Activated naive CD4-positive, alpha-beta T cell treated with anti-CD3 and anti-CD28 coated beads for 36 hours (primary cell): ENCODE measurements around the gene VCPKMT. TPM values are rescaled to one million over a fixed set of nuclear protein-coding genes. Genes with fewer than 3 reads are reported as not detected.
A peak's percentile ranks its signal among the peaks of the same experiment; 100 is the strongest.

ENCODE experiments used
- CTCF ChIA-PET: fragments of 350-600 bp; sonication (Branson Sonifier 250); formaldehyde crosslinking; loops from one replicate; lab custom pipeline; 2021; ENCODE audit warnings: antibody characterized with exemption; lab: Charles Lee
- DNase-seq: peaks from one replicate; pipeline ENCODE4 v3.0.0-alpha.2; 2020
- H3K27ac Mint-ChIP-seq: one replicate; pipeline ENCODE4 v1.8.0; 2021; ENCODE audit warnings: mild to moderate bottlenecking, mixed read lengths
- H3K27me3 Mint-ChIP-seq: one replicate; pipeline ENCODE4 v1.8.0; 2021; ENCODE audit warnings: low read depth, mixed read lengths
- H3K36me3 Mint-ChIP-seq: one replicate; pipeline ENCODE4 v1.8.0; 2021; ENCODE audit warnings: low read depth, mixed read lengths
- H3K4me1 Mint-ChIP-seq: one replicate; pipeline ENCODE4 v1.8.0; 2021; ENCODE audit warnings: low read depth, mixed read lengths
- H3K4me3 Mint-ChIP-seq: one replicate; pipeline ENCODE4 v1.8.0; 2021; ENCODE audit warnings: mild to moderate bottlenecking, moderate library complexity, mixed read lengths
- H3K9me3 Mint-ChIP-seq: one replicate; pipeline ENCODE4 v1.8.0; 2021; ENCODE audit warnings: mixed read lengths
- intact Hi-C: fragments of 100-400 bp; cut with micrococcal nuclease; formaldehyde crosslinking; loops from one replicate; pipeline ENCODE4 v1.15.1; 2023
- total RNA-seq, 2 experiments: library from RNA; stranded (reverse); gene quantifications; one replicate each; pipeline ENCODE4 v1.2.3, GENCODE V29; 2021

Gene VCPKMT
- total RNA-seq, 2 experiments from 2014 or later: 9.6 to 10.5 TPM

DNA sequence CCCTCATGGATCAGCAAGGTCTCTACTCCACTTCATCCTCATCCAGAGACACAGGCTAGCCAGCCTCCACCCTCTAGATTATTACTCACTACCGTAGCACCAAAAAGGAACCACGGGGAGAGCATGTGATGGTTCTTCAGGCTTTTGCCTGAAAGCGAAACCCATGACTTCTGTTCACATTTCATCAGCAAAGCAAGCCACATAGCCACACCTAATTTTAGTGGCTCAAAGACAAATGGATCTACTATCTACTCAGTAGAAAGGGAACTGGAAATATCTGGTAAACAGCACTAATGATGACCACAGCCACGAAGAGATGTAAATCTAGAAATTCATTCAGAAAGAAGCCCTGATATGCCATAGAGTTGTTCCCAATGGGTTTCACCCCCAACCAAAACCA lies 51.4 kb downstream of the VCPKMT start:
- Mint-ChIP-seq H3K4me1 (peaks cover 76% of the 10 kb centered on the region), H3K36me3 (peaks cover 2% of the 10 kb centered on the region), H3K4me3 (peak overlapping the region; percentile 49), H3K27me3 (no peaks in the 10 kb centered on the region), H3K27ac (peak overlapping the region; percentile 89), H3K9me3 (no peaks in the 10 kb centered on the region)
- CTCF ChIA-PET: interaction anchor here (1.3 to 5.4 kb wide), 5 partner anchors 17 to 213 kb away, joined by 3 to 34 read pairs (median 9); partner anchors contain the start of gene NEMF
- DNase-seq: peak; percentile 85
- intact Hi-C loops: loop anchor here (1.0 to 5.0 kb wide), 4 partner anchors 18 to 443 kb away; partner anchors contain the start of genes MGAT2 and RPL36AL

DNA sequence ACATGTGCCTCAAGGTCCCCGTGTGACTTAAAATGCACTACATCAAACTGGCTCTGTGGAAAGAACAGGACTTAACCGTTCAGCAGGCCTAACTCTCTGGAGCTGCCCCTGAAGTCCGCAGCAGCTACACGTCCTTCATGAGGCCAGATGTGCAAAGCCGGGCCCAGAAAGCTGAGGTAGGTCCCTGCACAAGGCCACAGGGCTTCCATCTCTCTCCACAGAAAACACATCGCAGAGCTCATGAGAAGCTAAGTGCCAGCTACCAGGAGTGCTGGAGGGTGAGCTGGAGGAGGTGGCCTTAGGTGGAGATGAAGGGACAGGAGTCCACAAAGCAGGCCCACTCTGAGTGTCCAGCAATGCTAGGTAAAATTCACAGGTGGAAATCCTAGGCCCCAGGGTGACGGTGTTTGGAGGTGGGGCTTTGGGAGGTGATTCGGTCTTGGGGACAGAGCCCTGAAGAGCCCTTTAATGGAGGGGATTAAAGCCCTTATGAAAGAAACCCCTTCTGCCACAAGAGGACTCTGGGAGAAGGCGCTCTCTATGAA lies 52.4 kb downstream of the VCPKMT start:
- Mint-ChIP-seq H3K4me1 (peaks cover 79% of the 10 kb centered on the region), H3K4me3 (no peak overlapping the region), H3K36me3 (peaks cover 2% of the 10 kb centered on the region), H3K27me3 (no peaks in the 10 kb centered on the region), H3K27ac (peak overlapping the region; percentile 14), H3K9me3 (no peaks in the 10 kb centered on the region)
- DNase-seq: no peak
- CTCF ChIA-PET: interaction anchor here (0.5 to 5.4 kb wide), 12 partner anchors 18 to 296 kb away, joined by 3 to 34 read pairs (median 4); partner anchors contain the start of genes KLHDC2 and NEMF
- intact Hi-C loops: loop anchor here (2.0 to 5.0 kb wide), 2 partner anchors 51 to 442 kb away; partner anchors contain the start of genes MGAT2 and RPL36AL

DNA sequence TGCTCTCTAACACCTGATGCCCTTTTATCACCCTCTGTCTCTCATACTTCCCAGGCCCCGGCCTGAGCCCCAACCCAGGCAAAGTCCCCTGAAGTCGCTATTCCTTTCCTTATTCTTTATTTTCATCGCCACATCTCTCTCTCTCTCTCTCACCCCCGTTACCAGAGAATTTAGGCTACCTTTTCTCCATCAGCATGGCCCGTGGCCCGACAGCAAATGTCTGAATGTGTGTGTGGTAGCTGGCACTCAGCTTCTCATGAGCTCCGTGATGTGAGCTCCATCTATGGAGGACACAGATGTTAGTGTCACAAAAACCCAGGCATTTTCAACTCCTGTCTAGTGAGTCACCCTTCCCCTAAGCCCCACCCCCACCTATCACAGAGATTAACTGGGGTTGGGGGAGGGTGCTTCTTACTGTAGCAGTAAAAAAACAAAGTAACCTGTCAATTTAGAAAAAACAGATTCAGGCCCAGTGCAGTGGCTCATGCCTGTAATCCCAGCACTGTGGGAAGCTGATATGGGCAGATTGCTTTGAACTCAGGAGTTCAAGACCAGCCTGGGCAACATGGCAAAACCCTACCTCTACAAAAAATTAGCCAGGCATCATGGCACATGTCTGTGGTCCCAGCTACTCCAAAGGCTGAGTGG lies 53.8 kb downstream of the VCPKMT start:
- intact Hi-C loops: loop anchor here (1.0 to 5.0 kb wide), 13 partner anchors 24 to 440 kb away; partner anchors contain the start of genes MGAT2 and RPL36AL
- Mint-ChIP-seq H3K27me3 (no peaks in the 10 kb centered on the region), H3K36me3 (peaks cover 2% of the 10 kb centered on the region), H3K27ac (peak overlapping the region; percentile 98), H3K4me3 (peak overlapping the region; percentile 85), H3K4me1 (peaks cover 76% of the 10 kb centered on the region), H3K9me3 (no peaks in the 10 kb centered on the region)
- CTCF ChIA-PET: interaction anchor here (0.6 to 5.4 kb wide), 27 partner anchors 9 to 210 kb away, joined by 3 to 34 read pairs (median 6); partner anchors contain the start of genes ARF6 and NEMF
- DNase-seq: peak; percentile 94

DNA sequence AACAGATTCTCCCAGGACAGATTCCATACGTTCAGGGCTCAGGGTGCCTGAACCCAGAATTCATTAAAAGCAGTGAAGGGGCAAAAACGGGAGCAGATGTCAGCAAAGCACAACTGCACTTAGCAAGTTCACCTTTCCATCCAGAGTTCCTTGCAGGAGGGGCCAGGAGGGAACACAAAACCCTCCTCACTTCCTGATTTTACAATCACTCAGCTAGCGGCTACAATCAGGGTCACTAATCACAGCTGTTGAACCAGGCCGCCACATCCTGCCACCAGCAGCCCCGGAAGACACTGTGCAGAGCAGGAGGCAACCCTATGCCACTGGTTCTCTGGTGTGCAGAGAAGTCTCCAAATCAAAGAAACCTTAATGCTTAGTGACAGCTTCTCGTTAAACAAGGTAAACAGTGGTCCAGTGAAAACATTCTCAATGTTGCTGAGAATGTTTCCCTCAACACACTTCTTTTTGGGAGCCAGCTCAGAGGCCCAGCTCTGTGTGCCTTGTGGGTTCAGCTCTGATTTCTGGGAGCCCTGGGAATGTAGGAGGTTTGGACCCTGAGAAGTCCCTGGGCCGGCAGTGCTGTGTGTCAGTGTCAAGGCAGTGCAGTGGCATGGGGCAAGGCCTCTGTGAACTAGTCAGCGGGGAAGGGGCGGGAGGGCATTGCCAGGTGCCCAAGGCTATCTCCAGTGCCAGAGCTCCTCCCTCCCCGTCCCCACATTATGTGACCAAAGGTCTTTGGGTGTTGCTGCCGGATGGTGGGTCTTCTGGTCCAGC lies 54.5 kb downstream of the VCPKMT start:
- peak overlapping the region; percentile 85 for H3K4me3 Mint-ChIP-seq
- H3K9me3 Mint-ChIP-seq: no peaks in the 10 kb centered on the region
- H3K27ac Mint-ChIP-seq: peak overlapping the region; percentile 98
- no peaks in the 10 kb centered on the region for H3K27me3 Mint-ChIP-seq
- peaks cover 2% of the 10 kb centered on the region for H3K36me3 Mint-ChIP-seq
- H3K4me1 Mint-ChIP-seq: peaks cover 78% of the 10 kb centered on the region
- CTCF ChIA-PET: interaction anchor here (0.6 to 5.4 kb wide), 27 partner anchors 10 to 210 kb away, joined by 3 to 34 read pairs (median 6); partner anchors contain the start of genes ARF6 and NEMF
- intact Hi-C loops: loop anchor here (1.0 to 5.0 kb wide), 13 partner anchors 24 to 440 kb away; partner anchors contain the start of genes MGAT2 and RPL36AL
- peak; percentile 86 for DNase-seq

DNA sequence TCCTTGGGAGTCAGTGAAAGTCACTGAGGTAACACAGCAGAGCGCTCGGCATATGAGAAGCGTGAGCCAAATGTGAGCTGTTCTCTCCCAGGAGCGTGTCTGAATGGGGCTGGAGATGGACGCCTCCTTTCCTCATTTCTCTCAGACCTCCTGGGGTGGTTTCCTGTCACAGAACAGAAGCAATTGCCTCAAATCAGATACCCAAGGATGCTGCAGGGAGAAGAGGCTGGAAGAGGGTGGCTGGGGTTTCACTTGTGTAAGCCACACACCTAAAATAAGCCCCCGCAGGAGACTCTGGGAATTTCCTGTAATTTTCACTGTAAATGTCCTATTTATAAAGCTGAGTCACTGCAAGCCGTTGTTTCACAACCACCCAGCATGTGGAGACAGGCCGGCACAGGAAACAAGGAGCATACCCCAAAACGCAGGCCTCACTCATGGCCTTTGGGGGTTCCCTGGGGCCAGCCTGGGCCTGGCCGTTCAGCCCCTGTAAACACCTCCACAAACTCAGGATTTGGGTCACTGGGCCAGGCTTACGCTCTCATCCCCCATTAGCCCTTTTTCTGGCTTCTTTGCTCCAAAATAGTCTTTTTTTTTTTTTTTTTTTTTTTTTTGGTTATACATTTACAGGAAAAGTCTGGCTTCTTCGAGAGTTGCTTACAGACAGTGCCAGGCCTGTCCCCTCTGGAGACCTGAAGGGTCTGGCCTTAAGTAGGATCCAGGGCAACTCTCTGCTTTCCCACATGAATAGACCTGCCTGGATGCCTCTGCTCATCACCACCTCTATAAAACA lies 55.3 kb downstream of the VCPKMT start:
- peak; percentile 64 for DNase-seq
- Mint-ChIP-seq H3K4me1 (peaks cover 75% of the 10 kb centered on the region), H3K36me3 (no peaks in the 10 kb centered on the region), H3K27ac (peak overlapping the region; percentile 98), H3K27me3 (no peaks in the 10 kb centered on the region), H3K9me3 (no peaks in the 10 kb centered on the region), H3K4me3 (peak overlapping the region; percentile 85)
- intact Hi-C loops: loop anchor here (5.0 kb wide), 1 partner anchor 439 kb away; the partner anchor contains the start of genes MGAT2 and RPL36AL
- CTCF ChIA-PET: interaction anchor here (1.0 to 5.4 kb wide), 17 partner anchors 11 to 209 kb away, joined by 3 to 34 read pairs (median 6); partner anchors contain the start of gene NEMF

DNA sequence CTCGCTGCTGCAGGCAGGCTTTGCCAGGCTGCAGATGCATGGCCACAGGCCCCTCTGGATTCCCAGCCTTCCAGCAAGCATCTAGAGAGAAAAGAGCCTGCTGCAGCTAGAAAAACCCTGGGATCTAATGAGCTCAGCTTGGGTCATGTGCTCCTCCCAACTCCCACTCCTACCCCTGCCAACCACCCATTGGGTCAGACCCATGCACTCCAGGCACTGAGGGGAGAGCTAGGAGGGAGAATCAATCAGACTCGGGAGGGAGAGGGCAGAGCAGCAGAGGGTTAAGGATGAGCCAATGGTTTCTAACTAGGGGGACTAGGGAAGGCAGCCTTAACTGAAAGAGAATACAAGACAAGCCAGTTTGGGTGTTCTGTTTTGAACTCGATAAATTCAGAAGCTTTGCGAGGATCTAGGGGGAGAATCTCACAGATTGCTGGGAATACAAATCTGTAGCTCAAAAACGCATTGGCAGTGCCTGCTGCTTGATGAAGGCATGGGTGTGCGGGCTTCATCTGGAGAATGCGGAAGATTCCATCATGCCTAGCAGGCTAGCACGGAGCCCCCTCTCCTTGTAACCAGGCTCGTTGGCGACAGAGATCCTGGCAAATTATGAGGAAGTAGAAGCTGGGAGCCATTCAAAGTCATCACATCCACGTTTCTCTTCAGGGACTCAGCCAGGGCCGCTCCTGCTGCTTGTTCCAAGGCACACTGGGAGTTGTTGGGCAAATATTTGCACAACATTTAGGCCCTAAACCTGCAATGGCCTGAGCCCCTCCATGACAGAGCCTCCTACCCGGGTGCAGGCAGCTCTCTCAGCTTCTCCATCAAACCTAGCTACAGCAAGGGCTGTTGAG lies 56.4 kb downstream of the VCPKMT start:
- DNase-seq: no peak
- Mint-ChIP-seq H3K27ac (no peak overlapping the region), H3K27me3 (no peaks in the 10 kb centered on the region), H3K4me3 (no peak overlapping the region), H3K9me3 (no peaks in the 10 kb centered on the region), H3K4me1 (peaks cover 64% of the 10 kb centered on the region), H3K36me3 (no peaks in the 10 kb centered on the region)
- intact Hi-C loops: loop anchor here (5.0 kb wide), 1 partner anchor 438 kb away; the partner anchor contains the start of genes MGAT2 and RPL36AL
- CTCF ChIA-PET: interaction anchor here (0.9 to 5.4 kb wide), 7 partner anchors 19 to 208 kb away, joined by 3 to 34 read pairs (median 10); partner anchors contain the start of gene NEMF

Other genes with a start within 250 kb of the VCPKMT start
- gene ARF6, start 223.5 kb downstream of the VCPKMT start, total RNA-seq: 100 to 1,000 TPM; 128 to 129 TPM
- gene SOS2, start 115.0 kb upstream of the VCPKMT start, total RNA-seq: 10 to 100 TPM; 20.3 to 22.1 TPM
- 10 to 100 TPM; 13.5 to 14.3 TPM for gene L2HGDH, start 195.7 kb upstream of the VCPKMT start, total RNA-seq
- gene DMAC2L, start 195.8 kb upstream of the VCPKMT start, total RNA-seq: 10 to 100 TPM; 11.7 to 13.7 TPM